Stimulated activated CD4-positive, alpha-beta T cell treated with anti-CD3 and anti-CD28 coated beads, Interleukin-12 subunit alpha, Interleukin-12 subunit beta, amount 100 ng/mL, for 4 hours (primary cell): ENCODE data around the gene PRKAR1A.
"Not testable (repeated sequence)": the region's sequence is repeated elsewhere in the genome, so short reads cannot be mapped to it uniquely, and the experiment has no call there.

Source experiments
- DNase-seq: peaks from one replicate; pipeline ENCODE4 v3.0.0-alpha.2; 2020

The PRKAR1A gene

GRCh38 chr17:68511671-68512246, 471 bp upstream of the PRKAR1A start:
- peak; percentile 62 for DNase-seq

GRCh38 chr17:68512960-68513474, 787 bp downstream of the PRKAR1A start:
- DNase-seq, result no peak

- no peak for DNase-seq
Observed at GRCh38 chr17:68513932-68514331, 1.7 kb downstream of the PRKAR1A start.

DNA sequence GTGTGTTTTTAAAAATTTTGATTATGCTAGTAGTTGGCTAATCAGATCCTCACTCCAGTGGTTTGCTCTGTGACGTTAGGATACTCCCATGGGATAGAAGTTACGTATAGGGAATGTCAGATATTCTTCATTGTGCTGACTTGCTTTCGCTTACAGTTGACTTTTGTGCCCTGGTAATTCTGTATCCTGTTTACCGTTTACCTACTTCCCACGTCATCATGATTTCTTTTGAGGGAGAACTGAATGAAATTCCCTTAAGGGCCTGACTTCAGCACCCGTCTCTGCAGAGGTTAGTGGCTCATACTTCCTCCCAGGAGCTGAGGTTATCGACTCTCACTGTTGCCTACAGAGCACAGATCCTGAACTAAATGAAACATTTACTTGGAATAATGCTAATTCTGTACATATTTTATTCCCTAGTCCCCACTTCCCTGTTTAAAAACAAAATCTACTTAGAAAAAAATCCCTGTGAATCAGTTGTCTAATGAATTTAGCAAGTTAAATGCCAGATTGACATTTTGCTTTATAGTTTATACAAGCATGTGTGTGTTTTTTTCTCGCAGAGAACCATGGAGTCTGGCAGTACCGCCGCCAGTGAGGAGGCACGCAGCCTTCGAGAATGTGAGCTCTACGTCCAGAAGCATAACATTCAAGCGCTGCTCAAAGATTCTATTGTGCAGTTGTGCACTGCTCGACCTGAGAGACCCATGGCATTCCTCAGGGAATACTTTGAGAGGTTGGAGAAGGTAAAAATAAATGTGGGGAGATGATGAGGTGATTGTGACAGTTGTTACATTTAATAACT, 2.8 kb downstream of the PRKAR1A start:
- no peak for DNase-seq

DNA sequence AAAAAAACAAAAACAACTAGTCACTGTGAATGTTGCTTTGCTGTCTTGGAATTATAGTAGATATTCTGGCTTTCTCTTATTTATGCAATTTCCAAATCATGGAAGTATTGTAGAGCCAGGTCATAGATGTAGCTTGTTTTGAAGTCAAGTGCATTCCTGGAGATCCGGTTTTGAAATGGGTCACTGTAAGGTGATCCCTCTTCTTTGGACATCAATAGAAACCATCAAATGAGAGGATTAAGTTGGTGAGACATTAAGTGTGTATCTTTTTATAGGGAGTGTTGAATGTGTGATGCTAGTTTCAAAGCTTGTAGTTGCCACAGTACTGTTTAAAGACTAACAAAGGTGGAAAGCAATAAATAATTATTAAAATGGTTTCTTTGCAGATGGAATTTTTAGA, 4.5 kb downstream of the PRKAR1A start:
- no peak for DNase-seq

DNA sequence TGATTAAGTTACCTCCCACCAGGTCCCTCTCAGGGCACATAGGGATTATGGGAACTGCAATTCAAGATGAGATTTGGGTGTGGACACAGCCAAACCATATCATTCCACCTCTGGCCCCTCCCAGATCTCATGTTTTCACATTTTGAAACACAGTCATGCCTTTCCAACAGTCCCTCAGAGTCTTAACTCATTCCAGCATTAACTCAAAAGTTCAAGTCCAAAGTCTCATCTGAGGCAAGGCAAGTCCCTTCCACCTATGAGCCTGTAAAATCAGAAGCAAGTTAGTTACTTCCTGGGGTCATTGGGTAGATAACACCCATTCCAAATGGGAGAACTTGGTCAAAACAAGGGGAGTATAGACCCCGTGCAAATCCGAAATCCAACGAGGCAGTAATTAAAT, 5.4 kb downstream of the PRKAR1A start:
- not testable (repeated sequence) for DNase-seq

DNA sequence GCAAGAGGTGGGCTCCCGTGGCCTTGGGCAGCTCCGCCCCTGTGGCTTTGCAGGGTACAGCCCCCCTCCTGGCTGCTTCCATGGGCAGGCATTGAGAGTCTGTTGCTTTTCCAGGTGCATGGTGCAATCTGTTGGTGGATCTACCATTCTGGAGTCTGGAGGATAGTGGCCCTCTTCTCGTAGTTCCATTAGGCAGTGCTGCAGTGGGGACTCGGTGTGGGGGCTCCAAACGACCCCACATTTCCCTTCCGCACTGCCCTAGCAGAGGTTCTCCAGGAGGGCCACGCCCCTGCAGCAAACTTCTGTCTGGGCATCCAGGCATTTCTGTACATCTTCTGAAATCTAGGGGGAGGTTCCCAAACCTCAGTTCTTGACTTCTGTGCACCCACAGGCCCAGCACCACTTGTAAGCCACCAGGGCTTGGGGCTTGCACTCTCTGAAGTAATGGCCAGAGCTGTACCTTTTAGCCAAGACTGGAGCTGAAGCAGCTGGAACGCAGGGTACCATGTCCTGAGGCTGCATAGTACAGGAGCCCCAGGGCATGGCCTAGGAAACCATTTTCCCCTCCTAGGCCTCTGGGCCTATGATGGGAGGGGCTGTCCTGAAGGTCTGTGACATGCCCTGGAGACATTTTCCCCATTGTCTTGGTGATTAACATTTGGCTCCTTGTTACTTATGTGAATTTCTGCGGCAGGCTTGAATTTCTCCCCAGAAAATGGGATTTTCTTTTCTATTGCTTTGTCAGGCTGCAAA, 6.0 kb downstream of the PRKAR1A start:
- DNase-seq, result no peak

DNA sequence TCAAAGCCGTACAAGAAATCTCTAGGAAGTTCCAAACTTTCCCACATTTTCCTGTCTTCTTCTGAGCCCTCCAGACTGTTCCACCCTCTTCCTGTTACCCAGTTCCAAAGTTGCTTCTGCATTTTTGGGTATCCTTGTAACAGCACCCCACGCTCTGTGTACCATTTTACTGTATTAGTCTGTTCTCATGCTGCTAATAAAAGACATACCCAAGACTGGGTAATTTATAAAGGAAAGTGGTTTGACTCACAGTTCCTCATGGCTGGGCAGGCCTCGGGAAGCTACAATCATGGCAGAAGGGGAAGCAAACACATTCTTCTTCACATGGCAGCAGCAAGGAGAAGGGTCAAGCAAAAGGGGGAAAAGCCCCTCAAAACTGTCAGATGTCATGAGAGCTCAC, 6.8 kb downstream of the PRKAR1A start:
- not testable (repeated sequence) for DNase-seq

DNA sequence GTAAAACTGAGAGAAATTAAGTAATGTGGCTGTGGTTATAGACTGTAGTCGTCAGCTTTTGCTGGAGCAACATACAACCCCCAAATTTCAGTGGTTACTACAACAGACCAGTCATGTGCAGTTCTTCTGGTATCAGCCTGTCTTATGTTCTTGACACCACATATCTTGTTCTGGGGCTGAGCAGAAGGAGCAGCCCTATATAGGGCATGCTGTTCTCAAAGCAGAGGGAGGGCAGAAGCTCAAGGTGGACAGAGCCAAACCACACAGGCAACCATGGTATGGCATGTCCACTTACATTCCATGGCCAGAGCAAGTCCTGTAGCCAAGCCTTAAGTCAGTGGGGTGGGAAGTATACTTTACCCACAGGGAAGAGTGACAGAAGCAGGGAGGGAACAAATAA, 7.7 kb downstream of the PRKAR1A start:
- DNase-seq, result no peak

DNA sequence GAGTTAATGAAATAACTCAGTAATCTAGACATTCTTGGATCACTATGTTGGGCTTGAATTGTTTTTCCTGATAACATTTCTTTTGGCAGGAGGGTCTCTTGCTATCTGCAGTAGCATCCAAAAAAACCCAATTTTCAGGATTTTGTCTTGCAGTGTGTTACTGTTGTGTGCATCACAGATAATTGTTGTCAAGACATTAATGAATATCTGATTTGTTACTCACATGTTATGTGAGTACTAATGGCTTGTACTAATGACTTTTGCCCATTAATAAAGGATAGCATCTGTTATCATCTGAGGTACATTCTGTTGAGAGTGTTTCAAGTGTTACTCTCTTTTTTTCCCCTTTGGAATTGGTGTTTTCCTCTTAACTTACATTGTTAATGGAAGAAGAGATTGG, 10.0 kb downstream of the PRKAR1A start:
- no peak for DNase-seq

- DNase-seq, result no peak
Observed at GRCh38 chr17:68526548-68526947, 14.3 kb downstream of the PRKAR1A start.

- no peak for DNase-seq
Observed at GRCh38 chr17:68527314-68527713, 15.1 kb downstream of the PRKAR1A start.

- no peak for DNase-seq
Observed at GRCh38 chr17:68531252-68531651, 19.0 kb downstream of the PRKAR1A start.

- DNase-seq, result no peak
Observed at GRCh38 chr17:68532826-68533225, 20.6 kb downstream of the PRKAR1A start.

- no peak for DNase-seq
Observed at GRCh38 chr17:68533887-68534694, 21.9 kb downstream of the PRKAR1A start.

- DNase-seq, result no peak
Observed at GRCh38 chr17:68534695-68535088, 22.5 kb downstream of the PRKAR1A start.

- DNase-seq, result no peak
Observed at GRCh38 chr17:68535922-68536321, 23.7 kb downstream of the PRKAR1A start.

- no peak for DNase-seq
Observed at GRCh38 chr17:68539548-68540467, 27.6 kb downstream of the PRKAR1A start.

DNA sequence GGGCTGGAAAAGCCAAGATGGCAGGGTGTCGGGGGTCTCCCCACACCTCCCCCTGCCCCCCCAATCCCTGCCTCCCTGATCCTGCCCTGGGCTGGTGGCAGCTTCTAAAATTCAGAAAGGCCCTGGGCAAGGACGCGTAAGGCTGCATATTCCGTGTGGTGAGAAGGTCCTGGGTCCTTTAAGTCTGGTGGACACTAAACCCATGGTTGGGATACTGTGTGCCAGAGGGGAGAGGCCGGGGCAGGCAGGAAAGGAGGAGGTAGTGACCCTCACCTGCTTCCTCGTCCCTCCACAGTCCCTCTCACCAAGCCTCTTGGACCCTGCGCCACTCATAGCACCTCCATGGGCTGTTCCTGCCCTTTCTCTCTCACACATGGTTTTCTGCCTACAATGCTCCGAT, 28.8 kb downstream of the PRKAR1A start:
- no peak for DNase-seq

GRCh38 chr17:68541816-68542215, 29.6 kb downstream of the PRKAR1A start:
- no peak for DNase-seq

DNA sequence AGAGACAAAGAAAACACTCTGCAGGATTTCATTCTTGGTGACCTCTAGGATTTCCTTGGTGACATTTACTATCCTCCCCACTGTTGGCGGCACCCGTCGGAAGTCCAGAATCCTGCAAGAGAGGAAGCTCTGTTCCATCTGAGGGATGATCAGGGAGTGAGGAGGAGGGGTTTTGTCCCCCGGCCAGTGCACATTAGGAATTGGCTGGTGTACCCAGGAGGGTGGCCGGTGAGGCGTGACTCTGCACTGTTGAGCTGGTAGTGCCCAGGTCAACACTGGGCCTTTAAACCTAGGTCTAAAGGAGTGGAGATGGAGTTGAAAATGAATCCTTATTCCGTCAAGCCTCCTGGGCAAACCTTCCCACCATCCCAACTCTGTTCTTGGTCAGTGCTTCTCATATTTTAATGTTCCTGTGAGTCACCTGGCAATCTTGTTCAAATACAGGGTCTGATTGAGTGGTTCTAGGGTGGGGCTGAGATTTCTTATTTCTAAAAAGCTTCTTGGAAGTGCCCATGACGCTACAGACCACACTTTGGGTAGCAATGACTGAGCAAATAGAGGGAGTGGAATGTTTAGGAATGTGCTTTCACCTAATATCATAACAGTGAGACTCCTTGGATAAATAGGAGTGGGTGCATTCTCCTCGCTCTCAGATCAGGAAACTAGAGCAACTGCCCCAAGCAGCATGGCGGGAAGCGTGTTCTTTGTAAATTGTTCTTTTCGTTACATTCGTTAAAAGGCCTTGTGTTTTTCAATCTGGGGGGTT, 30.7 kb downstream of the PRKAR1A start:
- DNase-seq, result no peak
